ENCODE data around the gene EPB41L4B.
"Not testable (repeated sequence)": the region's sequence is repeated elsewhere in the genome, so short reads cannot be mapped to it uniquely, and the experiment has no call there.

EPB41L4B gene

DNA sequence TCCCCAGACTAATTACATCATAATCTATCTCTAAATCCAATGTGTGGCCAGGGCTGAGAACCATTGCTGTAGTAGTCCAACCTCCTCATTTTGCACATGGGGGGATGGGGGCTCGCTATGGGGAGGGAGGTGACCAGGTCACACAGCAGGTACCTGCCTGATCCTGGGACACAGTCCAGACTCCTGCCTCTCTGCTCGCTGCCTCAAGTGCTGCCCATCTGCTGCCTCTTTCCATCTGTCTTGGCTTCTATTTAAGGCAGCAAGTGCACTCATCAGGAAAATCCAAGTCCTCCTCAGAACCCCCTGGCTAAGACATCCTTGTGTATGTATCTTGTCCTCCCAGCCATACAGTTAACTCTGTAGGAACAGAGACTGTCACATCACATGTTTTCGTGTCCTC is 96.1 kb downstream of the EPB41L4B start:
- in situ Hi-C loops (cut with HindIII; ENCODE audit: low sequenced_read_pairs): no loop called here
- DNase-seq (ENCODE audit: low read depth): no peak
- no peak overlapping the region for H3K4me3 ChIP-seq (ENCODE audit: low read depth, low read length)
- TF ChIP-seq, protein P1, sequence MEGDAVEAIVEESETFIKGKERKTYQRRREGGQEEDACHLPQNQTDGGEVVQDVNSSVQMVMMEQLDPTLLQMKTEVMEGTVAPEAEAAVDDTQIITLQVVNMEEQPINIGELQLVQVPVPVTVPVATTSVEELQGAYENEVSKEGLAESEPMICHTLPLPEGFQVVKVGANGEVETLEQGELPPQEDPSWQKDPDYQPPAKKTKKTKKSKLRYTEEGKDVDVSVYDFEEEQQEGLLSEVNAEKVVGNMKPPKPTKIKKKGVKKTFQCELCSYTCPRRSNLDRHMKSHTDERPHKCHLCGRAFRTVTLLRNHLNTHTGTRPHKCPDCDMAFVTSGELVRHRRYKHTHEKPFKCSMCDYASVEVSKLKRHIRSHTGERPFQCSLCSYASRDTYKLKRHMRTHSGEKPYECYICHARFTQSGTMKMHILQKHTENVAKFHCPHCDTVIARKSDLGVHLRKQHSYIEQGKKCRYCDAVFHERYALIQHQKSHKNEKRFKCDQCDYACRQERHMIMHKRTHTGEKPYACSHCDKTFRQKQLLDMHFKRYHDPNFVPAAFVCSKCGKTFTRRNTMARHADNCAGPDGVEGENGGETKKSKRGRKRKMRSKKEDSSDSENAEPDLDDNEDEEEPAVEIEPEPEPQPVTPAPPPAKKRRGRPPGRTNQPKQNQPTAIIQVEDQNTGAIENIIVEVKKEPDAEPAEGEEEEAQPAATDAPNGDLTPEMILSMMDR (IDR thresholded peaks at IDR 0.05; ENCODE audit: low read depth, low read length, missing control alignments): no peak

DNA sequence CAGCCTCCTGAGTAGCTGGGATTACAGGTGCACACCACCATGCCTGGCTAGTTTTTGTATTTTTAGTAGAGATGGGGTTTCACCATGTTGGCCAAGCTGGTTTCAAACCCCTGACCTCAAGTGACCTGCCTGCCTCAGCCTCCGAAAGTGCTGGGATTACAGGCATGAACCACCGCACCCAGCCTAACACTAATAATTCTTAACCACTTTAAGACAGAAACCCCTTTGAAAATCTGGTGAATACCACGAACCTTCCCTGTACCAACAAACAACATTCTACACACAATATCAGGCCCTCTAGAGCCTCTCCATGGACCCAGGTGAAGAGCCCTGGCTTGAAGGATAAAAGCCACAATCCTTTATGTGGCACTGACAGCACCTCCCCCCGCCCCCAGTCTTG is 102.6 kb downstream of the EPB41L4B start:
- DNase-seq (ENCODE audit: low read depth); H3K4me3 ChIP-seq (ENCODE audit: low read depth, low read length); in situ Hi-C loops (cut with HindIII; ENCODE audit: low sequenced_read_pairs): not testable (repeated sequence)

DNA sequence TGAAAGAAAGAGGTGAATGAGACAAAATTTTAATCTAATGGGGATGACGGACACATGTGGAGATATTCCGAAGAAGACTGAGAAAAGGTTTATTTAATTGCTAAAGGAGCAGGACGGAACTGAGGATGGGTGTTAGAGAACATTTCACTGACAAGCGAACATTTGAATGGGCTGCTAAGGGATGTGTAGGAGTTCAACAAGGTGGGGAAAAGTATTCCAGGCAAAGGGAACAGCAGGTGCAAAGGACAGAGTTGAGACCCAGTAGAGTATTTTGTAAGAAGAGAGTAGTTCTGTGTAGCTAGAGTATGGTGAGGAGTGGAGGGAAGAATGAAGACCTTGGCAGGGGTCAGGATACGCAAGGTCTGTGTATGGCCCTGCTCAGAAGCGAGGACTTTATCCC is 106.4 kb downstream of the EPB41L4B start:
- in situ Hi-C loops (cut with HindIII; ENCODE audit: low sequenced_read_pairs): no loop called here
- no peak overlapping the region for H3K4me3 ChIP-seq (ENCODE audit: low read depth, low read length)
- TF ChIP-seq, protein P1 (IDR thresholded peaks at IDR 0.05; ENCODE audit: low read depth, low read length, missing control alignments): no peak
- no peak for DNase-seq (ENCODE audit: low read depth)

DNA sequence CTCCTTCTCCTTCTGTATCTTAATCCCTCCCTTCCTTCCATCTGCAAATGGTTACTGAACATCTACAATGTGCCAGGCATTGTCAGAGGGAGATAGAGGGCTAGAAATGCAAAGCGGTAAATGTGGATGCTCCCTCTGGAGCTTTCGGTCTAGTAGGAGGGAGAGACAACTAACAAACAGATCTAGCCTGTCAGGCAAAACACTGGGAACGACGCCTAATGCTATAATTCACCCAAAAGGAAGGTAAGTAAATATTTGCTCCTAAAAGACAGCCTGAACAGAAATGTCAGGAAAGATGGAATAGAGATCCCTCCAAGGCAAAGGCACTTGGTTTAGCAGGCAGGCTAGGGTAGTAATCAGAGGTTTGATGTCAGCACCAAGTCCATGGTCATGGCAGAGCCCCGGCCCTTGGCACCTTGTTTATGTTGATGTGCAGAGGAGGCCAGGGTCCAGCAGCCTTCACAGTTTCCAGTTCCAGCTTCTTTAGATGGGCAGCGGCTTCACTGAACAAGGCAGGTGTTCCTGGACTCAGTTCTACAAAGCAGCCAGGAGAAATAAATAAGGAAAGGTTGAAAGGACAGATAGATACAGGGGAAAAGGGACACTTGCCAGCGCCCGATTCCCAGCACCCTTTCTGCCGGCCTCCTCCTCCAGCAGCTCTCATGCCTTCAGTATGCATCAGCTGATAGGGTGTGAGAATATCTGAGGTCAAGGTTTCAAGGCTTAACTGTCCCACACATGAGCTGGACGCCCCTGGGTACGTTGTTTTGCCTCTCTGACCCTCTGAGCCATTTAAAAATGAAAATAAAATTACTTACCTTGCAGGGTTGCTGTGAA is 107.4 kb downstream of the EPB41L4B start:
- DNase-seq (ENCODE audit: low read depth): no peak
- TF ChIP-seq, protein P1 (IDR thresholded peaks at IDR 0.05; ENCODE audit: low read depth, low read length, missing control alignments): no peak
- in situ Hi-C loops (cut with HindIII; ENCODE audit: low sequenced_read_pairs): no loop called here
- no peak overlapping the region for H3K4me3 ChIP-seq (ENCODE audit: low read depth, low read length)

DNA sequence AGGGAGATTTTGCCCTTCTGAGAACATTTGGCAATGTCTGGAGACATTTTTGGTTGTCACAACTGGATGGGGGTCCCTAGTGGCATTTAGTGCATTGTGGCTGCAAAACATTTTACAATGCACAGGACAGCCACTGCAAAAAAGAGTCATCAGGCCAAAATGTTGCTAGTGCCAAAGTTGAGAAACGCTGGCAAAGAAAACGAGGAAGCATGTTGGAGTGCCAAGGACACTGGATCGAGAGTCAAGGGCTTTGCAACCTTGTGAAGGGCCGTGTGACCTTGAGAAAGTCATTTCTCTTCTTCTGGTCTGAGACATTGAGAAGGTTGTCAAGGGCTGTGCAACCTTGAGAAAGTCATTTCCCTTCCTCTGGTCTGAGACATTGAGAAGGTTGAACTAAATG is 108.1 kb downstream of the EPB41L4B start:
- no peak overlapping the region for H3K4me3 ChIP-seq (ENCODE audit: low read depth, low read length)
- TF ChIP-seq, protein P1 (IDR thresholded peaks at IDR 0.05; ENCODE audit: low read depth, low read length, missing control alignments): no peak
- DNase-seq (ENCODE audit: low read depth): no peak
- in situ Hi-C loops (cut with HindIII; ENCODE audit: low sequenced_read_pairs): no loop called here

DNA sequence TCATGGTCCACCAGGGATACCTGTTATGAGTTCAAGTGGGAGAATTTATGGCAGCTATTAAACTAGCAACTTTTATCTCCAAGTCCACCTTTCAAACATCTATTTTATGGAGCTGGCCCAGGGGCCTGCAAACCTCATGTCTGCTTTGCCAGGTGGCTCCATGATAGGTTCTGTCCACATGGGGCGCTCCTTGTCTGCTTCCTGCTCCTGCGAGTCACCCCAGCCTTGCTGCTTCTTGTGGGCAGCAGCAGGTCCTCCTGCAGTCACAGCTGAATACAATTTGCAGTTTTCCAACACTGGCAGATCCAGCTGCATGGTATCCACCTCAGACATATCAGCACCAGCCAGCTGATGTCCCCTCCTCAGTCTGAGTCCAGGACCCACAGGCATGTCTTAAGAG is 114.2 kb downstream of the EPB41L4B start:
- in situ Hi-C loops (cut with HindIII; ENCODE audit: low sequenced_read_pairs): no loop called here

DNA sequence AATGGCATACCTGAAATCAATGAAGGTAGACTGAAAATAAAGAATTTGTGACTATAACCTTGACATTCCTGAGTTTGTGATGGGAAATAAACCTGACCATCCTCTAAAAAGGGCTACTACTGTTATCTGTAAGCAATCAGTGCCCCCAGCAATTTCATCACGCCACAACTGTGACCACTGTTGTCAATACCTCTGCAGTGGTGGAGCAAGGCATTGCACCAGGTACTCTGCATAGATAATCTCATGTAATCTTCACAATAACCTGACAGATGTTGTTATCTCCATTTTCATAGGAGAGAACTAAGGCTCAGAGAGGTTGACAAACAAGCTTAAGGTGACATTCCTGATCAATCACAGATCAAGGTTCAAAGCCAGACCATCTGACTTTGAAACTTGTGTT is 115.3 kb downstream of the EPB41L4B start:
- TF ChIP-seq, protein P1 (IDR thresholded peaks at IDR 0.05; ENCODE audit: low read depth, low read length, missing control alignments): no peak
- in situ Hi-C loops (cut with HindIII; ENCODE audit: low sequenced_read_pairs): no loop called here

More for the DNA sequence above, 114.2 kb downstream of the EPB41L4B start:
- no peak for DNase-seq (ENCODE audit: low read depth)
- H3K4me3 ChIP-seq (ENCODE audit: low read depth, low read length): no peak overlapping the region
- TF ChIP-seq, protein P1 (IDR thresholded peaks at IDR 0.05; ENCODE audit: low read depth, low read length, missing control alignments): no peak

More for the DNA sequence above, 115.3 kb downstream of the EPB41L4B start:
- DNase-seq (ENCODE audit: low read depth): no peak
- H3K4me3 ChIP-seq (ENCODE audit: low read depth, low read length): no peak overlapping the region

All from astrocyte of the cerebellum (primary cell).